H1 (cell line): Measurements from ENCODE around the gene DPEP3. TPM values are rescaled to one million over a fixed set of nuclear protein-coding genes. Genes with fewer than 3 reads are reported as not detected.

ENCODE experiments used
- CTCF ChIA-PET: fragments of 300-600 bp; sonication (Branson Sonifier 250); formaldehyde crosslinking; loops from one replicate; lab custom pipeline; 2021; ENCODE audit not compliant: partially characterized antibody; lab: Charles Lee
- POLR2A ChIA-PET: fragments of 300-600 bp; sonication (Branson Sonifier 250); formaldehyde crosslinking; loops from one replicate; lab custom pipeline; 2021; ENCODE audit warnings: inconsistent platforms; ENCODE audit not compliant: partially characterized antibody; lab: Charles Lee
- DNase-seq, 2 experiments: peaks; one replicate each; pipeline versions ENCODE4 v3.0.0 to v3.0.0-alpha.2; 2010 to 2022; ENCODE audit warnings: low spot score in 2 of 2, low read depth in 1 of 2, mixed read lengths in 1 of 2
- FAIRE-seq: peaks from 2 replicates; lab custom pipeline; 2011; peaks lifted over from hg19 to GRCh38; lab: Jason Lieb, UNC
- H2AFZ ChIP-seq: 2 replicates; pipeline ENCODE4 v1.8.1; 2012; ENCODE audit warnings: low read length, inconsistent platforms
- H2AK5ac ChIP-seq: 2 replicates; pipeline ENCODE4 v1.6.1; 2013; ENCODE audit warnings: low read depth, low read length
- H2BK120ac ChIP-seq: replicated peaks from 2 replicates; pipeline ENCODE3; 2013; ENCODE audit warnings: low read depth, low read length, inconsistent platforms
- H2BK12ac ChIP-seq: 2 replicates; pipeline ENCODE4 v1.6.1; 2013; ENCODE audit warnings: low read depth, low read length
- H2BK15ac ChIP-seq: 2 replicates; pipeline ENCODE4 v1.6.1; 2013; ENCODE audit warnings: low read length
- H2BK20ac ChIP-seq: 2 replicates; pipeline ENCODE4 v1.6.1; 2013; ENCODE audit warnings: low read length
- H2BK5ac ChIP-seq: 2 replicates; pipeline ENCODE4 v1.6.1; 2013; ENCODE audit warnings: low read depth, low read length
- H3K14ac ChIP-seq: 2 replicates; pipeline ENCODE4 v1.6.1; 2013; ENCODE audit warnings: inconsistent platforms; ENCODE audit not compliant: insufficient read length
- H3K18ac ChIP-seq: 2 replicates; pipeline ENCODE4 v1.6.1; 2013; ENCODE audit warnings: low read length; ENCODE audit errors: extremely low read depth
- H3K23ac ChIP-seq: 2 replicates; pipeline ENCODE4 v1.6.1; 2013; ENCODE audit warnings: inconsistent platforms; ENCODE audit not compliant: insufficient read length
- H3K23me2 ChIP-seq: 2 replicates; pipeline ENCODE4 v1.6.1; 2013; ENCODE audit warnings: low read depth, low read length
- H3K27ac ChIP-seq: 2 replicates; pipeline ENCODE4 v1.6.1; 2011; ENCODE audit warnings: low read depth, low read length, inconsistent platforms
- H3K27me3 ChIP-seq, 4 experiments: replicated peaks in 1 of 4; 1 replicate in 1 of 4; 2 replicates in 3 of 4; pipeline versions ENCODE4 v1.6.1 to v1.8.1; 2011 to 2013; ENCODE audit warnings: low read length in 3 of 4, mild to moderate bottlenecking in 3 of 4, inconsistent platforms in 2 of 4, mixed read lengths in 2 of 4, moderate library complexity in 1 of 4; ENCODE audit not compliant: control insufficient read depth in 3 of 4, insufficient read depth in 3 of 4; ENCODE audit errors: extremely low read depth in 1 of 4
- H3K36me3 ChIP-seq, 4 experiments: 2 replicates each; pipeline versions ENCODE4 v1.6.1 to v1.8.1; 2011 to 2013; ENCODE audit warnings: mild to moderate bottlenecking in 4 of 4, low read length in 3 of 4, moderate library complexity in 2 of 4, control low read depth in 1 of 4, inconsistent platforms in 1 of 4; ENCODE audit not compliant: insufficient read depth in 4 of 4, control insufficient read depth in 2 of 4
- H3K4ac ChIP-seq: replicated peaks from 2 replicates; pipeline ENCODE3; 2013; ENCODE audit warnings: low read length, low read depth, mixed read lengths, inconsistent platforms; ENCODE audit not compliant: insufficient read length
- H3K4me1 ChIP-seq, 4 experiments: replicated peaks in 1 of 4; 1 replicate in 1 of 4; 2 replicates in 3 of 4; pipeline versions ENCODE4 v1.6.1 to v1.8.1; 2011 to 2013; ENCODE audit warnings: low read length in 3 of 4, inconsistent platforms in 2 of 4, mixed read lengths in 1 of 4; ENCODE audit not compliant: insufficient read depth in 4 of 4, control insufficient read depth in 3 of 4
- H3K4me2 ChIP-seq, 2 experiments: 2 replicates each; pipeline versions ENCODE4 v1.6.1 to v1.8.1; 2011 to 2013; ENCODE audit warnings: low read depth in 2 of 2, low read length in 2 of 2, control low read depth in 1 of 2, inconsistent platforms in 1 of 2, mild to moderate bottlenecking in 1 of 2; ENCODE audit not compliant: insufficient read depth in 1 of 2
- H3K4me3 ChIP-seq, 4 experiments: fragments of 200-600, 300-600 bp in 1 of 4; sonication (generic), shearing (Covaris generic), sonication (Bioruptor Twin) in 1 of 4; 2 replicates each; pipeline versions ENCODE4 v1.5.1 to v1.8.1; 2011 to 2016; ENCODE audit warnings: low read length in 4 of 4, low read depth in 3 of 4, control low read depth in 2 of 4, inconsistent platforms in 2 of 4, mild to moderate bottlenecking in 2 of 4, mixed read lengths in 1 of 4, moderate library complexity in 1 of 4; ENCODE audit not compliant: insufficient read depth in 2 of 4; ENCODE audit errors: extremely low read depth in 1 of 4
- H3K56ac ChIP-seq: replicated peaks from 2 replicates; pipeline ENCODE3; 2013; ENCODE audit warnings: low read depth, mild to moderate bottlenecking, mixed read lengths, low read length, inconsistent platforms; ENCODE audit not compliant: insufficient read length
- H3K79me1 ChIP-seq: 2 replicates; pipeline ENCODE4 v1.6.1; 2013; ENCODE audit warnings: low read depth, low read length, control low read depth
- H3K79me2 ChIP-seq, 2 experiments: 2 replicates each; pipeline versions ENCODE4 v1.6.1 to v1.8.1; 2012 to 2013; ENCODE audit warnings: low read length in 2 of 2, mild to moderate bottlenecking in 2 of 2, inconsistent platforms in 1 of 2; ENCODE audit not compliant: insufficient read depth in 2 of 2, control insufficient read depth in 1 of 2
- H3K9ac ChIP-seq, 4 experiments: replicated peaks in 1 of 4; 1 replicate in 1 of 4; 2 replicates in 3 of 4; pipeline versions ENCODE4 v1.6.1 to v1.8.1; 2011 to 2013; ENCODE audit warnings: low read depth in 3 of 4, low read length in 3 of 4, control low read depth in 2 of 4, mild to moderate bottlenecking in 2 of 4, moderate library complexity in 2 of 4, inconsistent platforms in 1 of 4; ENCODE audit errors: extremely low read depth in 1 of 4
- H3K9me3 ChIP-seq, 2 experiments: 2 replicates each; pipeline versions ENCODE4 v1.6.1 to v1.8.1; 2012 to 2013; ENCODE audit warnings: mild to moderate bottlenecking in 2 of 2, moderate library complexity in 2 of 2, control low read depth in 1 of 2, inconsistent platforms in 1 of 2, low read depth in 1 of 2, low read length in 1 of 2, mixed read lengths in 1 of 2; ENCODE audit not compliant: insufficient read depth in 2 of 2
- H4K20me1 ChIP-seq, 2 experiments: replicated peaks in 1 of 2; 2 replicates each; pipeline versions ENCODE3 to v1.8.1; 2011 to 2013; ENCODE audit warnings: inconsistent platforms in 2 of 2, low read length in 2 of 2, mild to moderate bottlenecking in 1 of 2; ENCODE audit not compliant: insufficient read depth in 2 of 2, control insufficient read depth in 1 of 2
- H4K5ac ChIP-seq: 2 replicates; pipeline ENCODE4 v1.6.1; 2013; ENCODE audit warnings: low read length, low read depth, mixed read lengths, inconsistent platforms; ENCODE audit not compliant: insufficient read length
- H4K8ac ChIP-seq: 2 replicates; pipeline ENCODE4 v1.8.0; 2013; ENCODE audit warnings: mild to moderate bottlenecking, moderate library complexity, low read length, inconsistent platforms; ENCODE audit not compliant: insufficient read depth; ENCODE audit errors: extremely low read depth
- H4K91ac ChIP-seq: replicated peaks from 2 replicates; pipeline ENCODE3; 2013; ENCODE audit warnings: low read length, mixed read lengths, inconsistent platforms; ENCODE audit not compliant: insufficient read length
- CBX8 ChIP-seq: fragments of 300-800, 300-1000 bp; sonication (generic); IDR thresholded peaks from 2 replicates; pipeline ENCODE4 v1.7.1; 2016; ENCODE audit warnings: low read depth, low read length, borderline replicate concordance
- CTBP2 ChIP-seq: IDR thresholded peaks from 2 replicates; pipeline ENCODE4 v1.7.0; 2011; ENCODE audit warnings: borderline replicate concordance, mild to moderate bottlenecking, moderate library complexity, mixed read lengths, low read length; ENCODE audit not compliant: insufficient read depth, insufficient read length
- E2F6 ChIP-seq: IDR thresholded peaks from 2 replicates; pipeline ENCODE4 v1.6.1; 2012; ENCODE audit warnings: inconsistent platforms
- EGR1 ChIP-seq: IDR thresholded peaks from 2 replicates; pipeline ENCODE4 v1.6.1; 2011; ENCODE audit warnings: low read depth, low read length, borderline replicate concordance
- GABPA ChIP-seq: IDR thresholded peaks from 2 replicates; pipeline ENCODE4 v1.6.1; 2011; ENCODE audit warnings: mild to moderate bottlenecking, low read length, moderate library complexity, borderline replicate concordance; ENCODE audit not compliant: insufficient read depth
- JUND ChIP-seq: IDR thresholded peaks from 2 replicates; pipeline ENCODE4 v1.6.1; 2011; ENCODE audit warnings: mild to moderate bottlenecking, improper control_type of control experiment, low read length
- RXRA ChIP-seq: IDR thresholded peaks from 2 replicates; pipeline ENCODE4 v1.6.1; 2011; ENCODE audit warnings: low read depth, mild to moderate bottlenecking, low read length, moderate library complexity; ENCODE audit not compliant: insufficient read depth
- SP1 ChIP-seq: IDR thresholded peaks from 2 replicates; pipeline ENCODE4 v1.6.1; 2011; ENCODE audit warnings: low read depth, low read length
- SP2 ChIP-seq: IDR thresholded peaks from 2 replicates; pipeline ENCODE4 v1.6.1; 2012; ENCODE audit warnings: mild to moderate bottlenecking, low read length, inconsistent platforms
- TBP ChIP-seq: IDR thresholded peaks from 2 replicates; pipeline ENCODE4 v1.6.1; 2011; ENCODE audit warnings: low read depth, low read length, improper control_type of control experiment
- USF2 ChIP-seq: IDR thresholded peaks from 2 replicates; pipeline ENCODE4 v1.6.1; 2011; ENCODE audit warnings: low read length, improper control_type of control experiment
- WGBS, 2 experiments: shearing (Covaris generic) in 1 of 2; methylation state at CpG; one replicate each; pipeline versions ENCODE4 v1.1.6 to v1.1.7; 2013 to 2015; ENCODE audit warnings: low lambda C conversion rate in 2 of 2, mixed read lengths in 2 of 2, inconsistent platforms in 1 of 2, low coverage in 1 of 2, missing lambda C conversion rate in 1 of 2; ENCODE audit not compliant: insufficient replicate concordance in 2 of 2, insufficient coverage in 1 of 2, insufficient read length in 1 of 2; ENCODE audit errors: extremely low coverage in 1 of 2, missing lambda C conversion rate in 1 of 2; 5-methylcytosine and 5-hydroxymethylcytosine counted together
- polyA plus RNA-seq, 7 experiments: library from polyadenylated mRNA; depleted of rRNA in 3 of 7; stranded (reverse) in 5 of 7; unstranded in 2 of 7; fragments of >200 nt in 5 of 7; fragments of 200-250 nt in 2 of 7; gene quantifications; 1 replicate in 5 of 7; 2 replicates in 1 of 7; 4 replicates in 1 of 7; pipeline versions ENCODE4 v1.2.1 to v1.2.3, GENCODE V29; 2011 to 2013; ENCODE audit warnings: missing spikeins in 2 of 7, mixed read lengths in 2 of 7
- total RNA-seq: library from RNA; stranded (reverse); fragmentation: NEBNext Ultra II Directional; extraction: Animal tissue kit (Norgen Biotek cat#: 25700); gene quantifications from 2 replicates; pipeline ENCODE4 v1.2.1, GENCODE V29; 2021

Gene DPEP3
- total and polyA plus RNA-seq, 2 of the 8 experiments (the other 6 are each of a cell fraction or from before 2014, with no cell fraction given): 6.5 to 9.9 TPM

- FAIRE-seq: no peak
- Histone ChIP-seq H2BK20ac (no peak overlapping the region), H3K4me2 (no peak overlapping the region), H3K14ac (no peak overlapping the region), H3K9ac (no peak overlapping the region)
- TF ChIP-seq TBP (no peak), SP1 (no peak), CTBP2 (no peak), GABPA (no peak), USF2 (no peak), SP2 (no peak), EGR1 (no peak), E2F6 (no peak), JUND (no peak), CBX8 (no peak), RXRA (no peak)
- TF ChIP-seq, all 59 proteins: peak for 0
- H3K27me3 ChIP-seq: no peaks in the 10 kb centered on the region
- H2BK5ac ChIP-seq: no peak overlapping the region
- no peak overlapping the region for H4K8ac ChIP-seq
- no peak overlapping the region for H2AK5ac ChIP-seq
- 94% methylated on average over 3 of the region's 3 CpGs; no CpG with 5 or more reads in 1 of the 2 experiments for WGBS, 2 experiments
- no peak overlapping the region for H3K18ac ChIP-seq
- 0 out of 4 replicates have a peak, but pooled peaks cover 0 to 7% of the 10 kb centered on the region in 2 experiments for H3K79me2 ChIP-seq
- H4K20me1 ChIP-seq: no peaks in the 10 kb centered on the region
- DNase-seq: no peak
- H2BK12ac ChIP-seq: no peak overlapping the region
- no peak overlapping the region for H4K5ac ChIP-seq
- peaks cover 0 to 8% (median 3%) of the 10 kb centered on the region in 4 experiments; a peak in 6 of 8 replicates for H3K36me3 ChIP-seq
- H3K79me1 ChIP-seq: peaks cover 2% of the 10 kb centered on the region
- H3K4me3 ChIP-seq: no peak overlapping the region
- no peak overlapping the region for H4K91ac ChIP-seq
- no peak overlapping the region for H2AFZ ChIP-seq
- H3K9me3 ChIP-seq: no peaks in the 10 kb centered on the region
- H3K27ac ChIP-seq: no peak overlapping the region
- no peaks in the 10 kb centered on the region for H3K23me2 ChIP-seq
- no peak overlapping the region for H3K56ac ChIP-seq
- ChIA-PET POLR2A (interaction anchor here (0.7 to 1.6 kb wide), 5 partner anchors 23 to 400 kb away, joined by 3 to 5 read pairs (median 4); partner anchors contain the start of gene PSMB10), CTCF (interaction anchor here (0.6 to 2.2 kb wide), 11 partner anchors 10 to 366 kb away, joined by 3 to 18 read pairs (median 4); no protein-coding TSS in a partner anchor)
- no peak overlapping the region for H3K23ac ChIP-seq
- no peak overlapping the region for H2BK15ac ChIP-seq
- H3K4ac ChIP-seq: no peak overlapping the region
- no peaks in the 10 kb centered on the region for H3K4me1 ChIP-seq
- no peak overlapping the region for H2BK120ac ChIP-seq
These were observed 48.7 kb upstream of the DPEP3 start for GRCh38 chr16:68028996-68029395.
